Keratinocyte (primary cell): ENCODE measurements around the gene OR2V2.

Experiments used
- EZH2 ChIP-seq: IDR thresholded peaks from one replicate; pipeline ENCODE4 v1.6.1; 2012; ENCODE audit warnings: inconsistent platforms, mild to moderate bottlenecking, low read length, moderate library complexity
- TF ChIP-seq, protein P1 (sequence below), 3 experiments: IDR thresholded peaks in 1 of 3; conservative IDR thresholded peaks in 1 of 3; optimal IDR thresholded peaks in 1 of 3; 2 replicates in 2 of 3; 3 replicates in 1 of 3; pipeline versions ENCODE3 to v1.5.1; 2011; ENCODE audit warnings: low read length in 3 of 3, mild to moderate bottlenecking in 3 of 3, moderate library complexity in 2 of 3, control low read depth in 1 of 3, inconsistent platforms in 1 of 3; ENCODE audit not compliant: insufficient read depth in 2 of 3; ENCODE audit errors: extremely low read depth in 1 of 3

DNA sequence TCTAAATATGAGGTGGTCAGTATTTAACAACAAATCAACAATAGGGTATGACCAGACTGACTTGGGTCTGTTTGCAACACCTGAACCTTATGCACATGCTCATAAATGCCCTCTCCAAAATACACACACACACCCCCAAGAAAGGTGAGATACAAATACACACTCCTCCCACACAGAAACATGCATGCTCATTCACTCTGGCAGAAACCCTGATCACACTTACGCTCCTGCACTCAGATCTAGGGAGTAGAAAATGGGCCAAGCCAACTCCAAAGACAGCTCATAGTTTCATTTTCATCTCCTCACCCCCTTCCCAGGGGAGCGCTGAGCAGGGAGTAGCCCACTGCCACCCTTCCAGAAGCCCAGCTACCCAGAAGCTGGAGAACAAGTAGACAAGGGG lies 46.3 kb downstream of the OR2V2 start:
- TF ChIP-seq, protein P1, sequence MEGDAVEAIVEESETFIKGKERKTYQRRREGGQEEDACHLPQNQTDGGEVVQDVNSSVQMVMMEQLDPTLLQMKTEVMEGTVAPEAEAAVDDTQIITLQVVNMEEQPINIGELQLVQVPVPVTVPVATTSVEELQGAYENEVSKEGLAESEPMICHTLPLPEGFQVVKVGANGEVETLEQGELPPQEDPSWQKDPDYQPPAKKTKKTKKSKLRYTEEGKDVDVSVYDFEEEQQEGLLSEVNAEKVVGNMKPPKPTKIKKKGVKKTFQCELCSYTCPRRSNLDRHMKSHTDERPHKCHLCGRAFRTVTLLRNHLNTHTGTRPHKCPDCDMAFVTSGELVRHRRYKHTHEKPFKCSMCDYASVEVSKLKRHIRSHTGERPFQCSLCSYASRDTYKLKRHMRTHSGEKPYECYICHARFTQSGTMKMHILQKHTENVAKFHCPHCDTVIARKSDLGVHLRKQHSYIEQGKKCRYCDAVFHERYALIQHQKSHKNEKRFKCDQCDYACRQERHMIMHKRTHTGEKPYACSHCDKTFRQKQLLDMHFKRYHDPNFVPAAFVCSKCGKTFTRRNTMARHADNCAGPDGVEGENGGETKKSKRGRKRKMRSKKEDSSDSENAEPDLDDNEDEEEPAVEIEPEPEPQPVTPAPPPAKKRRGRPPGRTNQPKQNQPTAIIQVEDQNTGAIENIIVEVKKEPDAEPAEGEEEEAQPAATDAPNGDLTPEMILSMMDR (optimal IDR thresholded peaks at IDR 0.05 in 1 of 3, IDR thresholded peaks at IDR 0.05 in 1 of 3, conservative IDR thresholded peaks at IDR 0.05 in 1 of 3; ENCODE audit: extremely low read depth in 1 of 3, insufficient read depth in 2 of 3, low read length in 3 of 3) = no peak
- TF ChIP-seq EZH2 = no peak
